GM21381 (cell line): ENCODE results near the gene TNFRSF14.

ENCODE experiments used
- ATAC-seq: cut with Tn5 transposase; IDR thresholded peaks from one replicate; pipeline ENCODE4 v1.9.1; 2021; ENCODE audit warnings: mild to moderate bottlenecking, moderate library complexity; ENCODE audit not compliant: unreplicated experiment

TNFRSF14 gene

DNA sequence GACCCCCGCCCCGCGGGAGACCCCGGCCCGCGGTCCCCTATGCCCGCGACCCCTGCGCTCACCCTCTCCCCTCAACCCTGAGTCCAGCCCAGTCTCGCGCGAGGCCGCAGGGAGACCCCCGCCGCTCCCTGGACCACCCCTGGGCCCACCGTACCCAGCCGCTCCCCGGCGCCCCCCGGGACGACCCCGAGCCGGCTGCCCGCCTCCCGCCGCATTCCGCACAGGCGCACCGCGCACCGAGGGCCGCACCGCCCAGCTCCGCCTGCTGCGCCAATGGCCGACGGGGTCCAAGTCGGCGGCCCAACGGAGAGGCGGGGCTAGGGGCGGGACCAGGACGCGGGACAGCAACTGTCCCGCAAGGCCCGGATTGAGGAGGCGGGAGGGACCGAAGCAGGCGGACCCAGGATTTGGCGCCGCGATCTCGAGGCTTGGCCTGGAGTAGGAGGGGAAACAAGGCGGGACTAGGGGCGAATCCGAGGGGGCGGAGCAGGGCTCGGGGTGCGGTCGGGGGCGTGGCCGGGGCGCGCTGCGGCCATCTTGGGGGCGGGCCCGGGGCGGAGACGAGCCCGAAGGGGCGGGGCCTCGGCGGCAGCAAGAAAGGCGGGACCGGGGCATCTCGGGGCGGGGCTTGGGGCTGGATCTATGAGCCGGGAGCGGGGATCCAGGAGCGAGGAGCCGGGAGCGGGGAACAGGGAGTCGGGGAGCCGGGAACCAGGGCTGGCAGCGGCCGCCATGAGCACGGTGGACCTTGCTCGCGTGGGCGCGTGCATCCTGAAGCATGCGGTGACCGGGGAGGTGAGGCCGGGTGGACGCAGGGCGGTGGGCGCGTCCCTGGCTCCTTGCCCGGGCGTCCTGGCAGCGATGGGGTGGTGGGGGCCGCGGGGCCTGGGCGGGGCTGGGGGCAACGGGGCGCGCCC, 30.2 kb downstream of the TNFRSF14 start, which contains the start of gene PRXL2B:
PRXL2B (plus strand) TSS at position 624 of the 917 bp plus-strand sequence; CDS start at position 733, 109 bp downstream.
- ATAC-seq: peak; percentile 52

DNA sequence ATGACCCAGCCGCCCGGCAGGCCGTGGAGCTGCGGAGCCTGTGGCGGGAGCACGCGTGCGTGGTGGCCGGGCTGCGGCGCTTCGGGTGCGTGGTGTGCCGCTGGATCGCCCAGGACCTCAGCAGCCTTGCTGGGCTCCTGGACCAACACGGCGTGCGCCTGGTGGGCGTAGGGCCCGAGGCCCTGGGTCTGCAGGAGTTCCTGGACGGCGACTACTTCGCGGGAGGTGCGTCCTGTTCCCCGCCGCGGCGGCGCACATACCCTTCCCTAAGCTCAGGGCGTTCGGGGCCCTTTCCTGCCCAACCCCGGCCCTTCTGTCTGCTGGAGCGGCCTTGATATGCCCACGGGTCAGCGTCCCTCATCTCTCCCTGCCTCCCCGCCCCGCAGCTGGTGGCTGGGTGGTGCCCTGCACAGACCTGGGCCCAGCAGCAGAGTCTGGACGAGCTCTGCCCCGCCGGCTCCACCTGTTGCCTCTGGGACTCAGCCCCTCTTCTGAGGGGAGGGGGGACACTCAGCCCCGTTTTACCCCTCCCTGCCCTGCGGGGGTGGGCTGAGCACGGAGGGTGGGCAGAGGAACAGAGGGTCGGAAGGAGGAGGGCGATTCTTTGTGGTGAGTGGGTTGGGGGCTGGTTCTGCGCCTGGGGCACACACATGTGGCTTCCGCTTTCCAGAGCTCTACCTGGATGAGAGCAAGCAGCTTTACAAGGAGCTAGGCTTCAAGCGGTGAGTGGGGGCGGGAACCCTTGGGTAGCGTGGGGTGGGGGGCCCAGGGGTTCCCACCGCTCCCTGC, 31.1 kb downstream of the TNFRSF14 start:
- no peak for ATAC-seq

GRCh38 chr1:2587860-2588571, 31.8 kb downstream of the TNFRSF14 start:
- ATAC-seq: no peak

GRCh38 chr1:2588661-2589430, 32.7 kb downstream of the TNFRSF14 start:
- ATAC-seq: no peak

- ATAC-seq: no peak
Observed at GRCh38 chr1:2589431-2590232, 33.5 kb downstream of the TNFRSF14 start.

DNA sequence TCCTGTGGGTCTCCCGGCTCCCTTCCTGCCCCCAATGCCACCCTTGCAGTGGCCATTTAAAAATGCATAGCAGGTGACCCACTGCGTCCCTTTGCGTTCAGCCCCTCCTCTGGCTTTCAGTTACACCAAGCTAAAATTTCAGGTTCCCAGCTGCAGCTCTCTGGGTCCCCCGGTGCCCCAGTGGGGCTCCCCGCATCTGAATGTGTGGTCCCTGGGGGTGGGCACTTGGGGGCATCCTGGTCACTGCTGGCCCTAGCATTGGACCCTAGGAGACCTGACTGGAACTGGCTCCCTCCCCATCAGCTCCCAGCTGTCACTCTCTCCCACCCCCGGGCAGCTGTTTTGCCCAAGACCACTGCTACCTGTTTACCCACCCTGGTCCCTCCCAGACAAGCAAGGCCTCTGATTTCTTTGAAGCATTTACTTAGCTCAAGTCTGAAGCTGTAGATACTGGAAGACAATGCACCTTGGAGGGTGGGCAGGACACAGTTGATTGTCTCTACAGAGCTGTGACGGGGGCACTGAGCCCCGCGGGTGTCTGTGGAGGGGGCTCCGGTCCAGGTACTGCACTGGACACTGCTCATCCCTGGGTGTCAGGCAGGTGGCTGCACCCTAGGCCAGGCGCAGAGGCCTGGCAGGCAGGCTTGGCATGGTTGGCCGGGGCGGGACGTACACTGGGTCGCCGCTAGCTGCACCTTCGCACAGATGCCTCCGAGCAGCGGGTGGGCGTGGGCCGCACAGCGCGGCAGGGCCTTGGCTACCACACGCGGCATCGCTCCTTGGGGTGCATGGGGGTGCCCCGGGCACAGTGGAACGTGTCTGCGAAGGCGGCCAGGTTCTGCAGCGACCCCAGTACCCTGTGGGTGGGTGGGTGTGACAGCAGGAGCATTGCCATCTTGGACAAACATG, 34.3 kb downstream of the TNFRSF14 start:
- no peak for ATAC-seq

- ATAC-seq: no peak
Observed at GRCh38 chr1:2591233-2591580, 35.0 kb downstream of the TNFRSF14 start.

GRCh38 chr1:2591581-2592261, 35.5 kb downstream of the TNFRSF14 start:
- no peak for ATAC-seq

GRCh38 chr1:2592672-2593071, 36.5 kb downstream of the TNFRSF14 start:
- no peak for ATAC-seq

DNA sequence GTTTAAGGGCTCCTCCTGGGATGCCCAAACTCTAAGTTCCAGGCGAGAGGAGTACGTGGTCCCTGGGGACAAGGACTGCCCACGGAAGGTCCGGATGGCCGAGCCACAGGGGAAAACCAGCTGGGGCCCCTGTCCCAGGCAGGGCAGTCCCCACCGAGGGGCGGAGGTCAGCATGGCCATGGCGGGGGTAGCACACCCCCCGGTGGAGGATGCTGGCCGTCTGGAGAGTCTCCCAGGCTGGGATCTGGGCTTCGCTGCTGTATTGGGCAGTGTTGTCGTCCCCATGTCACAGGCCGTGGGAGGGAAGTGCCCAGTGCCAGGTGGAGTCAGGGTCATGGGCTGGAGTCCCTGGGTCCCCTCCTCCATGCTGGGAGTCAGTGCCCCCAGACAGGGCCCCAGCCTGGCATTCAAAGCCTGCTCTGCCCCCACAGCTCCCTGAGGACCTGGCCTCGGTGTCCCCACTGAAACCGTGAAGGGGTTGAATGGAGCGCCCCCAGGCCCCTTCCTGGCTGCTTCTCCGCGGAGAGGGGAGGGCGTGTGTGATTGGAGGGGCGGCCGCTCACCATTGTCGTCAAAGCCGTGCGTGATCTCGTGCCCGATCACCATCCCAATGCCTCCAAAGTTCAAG, 37.2 kb downstream of the TNFRSF14 start:
- no peak for ATAC-seq

DNA sequence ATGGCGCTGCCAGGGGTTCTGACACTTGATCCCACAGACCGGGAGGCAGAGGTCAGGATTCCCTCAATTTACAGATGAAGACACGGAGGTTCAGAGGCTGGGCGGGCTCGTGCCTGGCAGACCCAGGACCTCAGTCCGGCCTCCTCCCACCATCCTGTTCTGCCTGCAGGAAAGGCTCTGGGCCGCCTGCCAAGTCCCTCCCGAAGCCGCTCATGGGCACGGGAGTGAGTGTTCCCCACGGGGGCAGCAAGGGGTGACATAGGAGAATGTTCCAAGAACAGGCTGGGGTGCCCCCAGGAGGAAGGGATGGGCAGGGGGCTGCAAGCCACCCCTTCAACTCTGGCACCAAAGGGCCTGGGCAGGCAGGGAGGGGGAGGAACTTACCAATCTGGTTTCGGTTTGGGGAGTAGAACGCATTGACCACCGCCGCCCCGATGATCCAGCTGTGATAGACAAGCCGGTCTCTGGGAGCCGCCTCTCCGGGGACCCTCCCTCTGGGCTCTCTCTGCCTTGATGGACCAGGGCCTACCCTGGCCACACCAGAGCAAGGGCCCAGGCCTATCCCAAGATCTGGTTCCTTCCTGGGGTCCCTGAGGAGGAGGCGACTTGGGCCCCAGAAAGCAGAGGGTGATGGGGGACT, 38.0 kb downstream of the TNFRSF14 start:
- no peak for ATAC-seq

GRCh38 chr1:2594641-2595131, 38.5 kb downstream of the TNFRSF14 start:
- no peak for ATAC-seq

- ATAC-seq: no peak
Observed at GRCh38 chr1:2595261-2595811, 39.2 kb downstream of the TNFRSF14 start.

DNA sequence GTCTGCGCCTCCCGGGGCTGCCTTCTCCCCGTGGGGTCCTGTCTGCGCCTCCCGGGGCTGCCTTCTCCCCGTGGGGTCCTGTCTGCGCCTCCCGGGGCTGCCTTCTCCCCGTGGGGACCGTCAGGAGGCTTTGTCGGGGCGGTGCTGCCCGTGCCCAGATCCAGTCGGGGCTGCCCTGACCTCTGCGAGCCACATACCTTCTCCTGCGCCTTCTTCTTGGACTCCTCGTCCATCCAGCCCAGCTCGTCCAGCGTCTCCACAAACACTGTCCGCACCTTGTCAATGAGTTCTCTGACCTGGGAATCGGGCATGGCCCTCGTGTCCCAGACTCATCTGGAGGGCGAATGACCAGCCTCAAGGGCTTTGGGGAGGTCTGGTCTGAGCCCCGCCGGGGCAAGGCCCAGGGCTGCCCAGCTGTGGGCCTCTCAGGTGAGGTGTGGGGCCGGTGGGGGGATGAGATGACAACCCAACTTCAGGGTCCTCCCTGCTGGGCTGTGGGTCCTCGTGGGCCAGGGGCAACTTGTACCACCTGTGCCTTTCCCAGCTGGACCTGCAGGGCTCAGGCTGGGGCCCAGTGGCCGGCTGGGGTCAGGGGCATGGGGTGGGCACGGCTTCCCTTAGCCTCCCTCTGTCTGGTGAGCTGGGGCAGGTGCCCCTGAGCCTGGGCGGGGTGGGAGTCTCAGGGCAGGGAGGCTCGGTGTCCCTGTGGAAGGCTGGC, 39.8 kb downstream of the TNFRSF14 start:
- no peak for ATAC-seq

DNA sequence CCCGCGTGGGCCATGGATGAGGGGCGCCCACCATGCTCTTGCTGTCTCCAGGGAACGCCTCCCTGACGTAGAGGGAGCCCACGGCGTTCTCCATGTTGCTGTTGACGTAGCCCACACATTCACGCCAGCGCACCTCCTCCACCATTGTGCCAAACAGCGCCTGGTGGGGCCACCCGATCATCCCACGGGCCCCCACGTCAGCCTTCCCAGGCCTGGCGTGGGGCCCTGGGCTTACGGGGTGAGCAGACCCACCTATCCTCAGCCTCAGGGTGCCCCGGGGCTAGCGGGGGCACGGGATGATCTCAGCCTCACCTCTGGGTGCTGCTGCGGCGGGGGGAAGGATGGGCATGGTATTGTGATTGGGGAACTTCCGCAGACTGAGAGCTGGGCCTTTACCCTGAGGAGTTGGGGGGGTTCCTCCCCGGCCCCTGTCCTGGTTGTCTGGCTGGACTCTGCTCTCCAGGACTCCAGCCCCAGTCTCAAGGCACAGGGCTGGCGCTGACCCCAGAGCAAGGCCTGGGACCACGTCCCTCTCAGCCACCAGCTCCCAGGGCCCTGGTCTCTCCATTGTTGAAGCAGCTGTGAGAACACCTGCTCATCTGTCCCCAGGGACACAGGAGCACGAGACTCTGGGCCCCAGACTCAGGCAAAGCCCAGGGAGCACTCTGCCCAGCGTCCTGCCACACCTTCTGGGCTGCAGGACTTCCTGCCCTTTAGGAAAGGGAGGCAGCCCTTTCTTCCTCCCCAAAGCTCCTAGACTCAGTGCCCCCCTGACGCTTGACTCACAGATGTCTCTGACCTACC, 40.6 kb downstream of the TNFRSF14 start:
- no peak for ATAC-seq
